Measurements from ENCODE around the gene SRRM2.

SRRM2 gene

GRCh38 chr16:2749476-2749875 is 3.0 kb upstream of the SRRM2 start:
- H4K20me1 ChIP-seq (ENCODE audit: insufficient read depth, low read length, poor library complexity, severe bottlenecking), result peaks cover 12% of the 10 kb centered on the region
- no peak overlapping the region for H3K9ac ChIP-seq (ENCODE audit: low read depth, low read length, poor library complexity, severe bottlenecking)
- H3K9me2 ChIP-seq (replicated peaks; ENCODE audit: low read depth, low read length), result no peaks in the 10 kb centered on the region
- no peaks in the 10 kb centered on the region for H3K36me3 ChIP-seq (ENCODE audit: insufficient read depth, low read length)
- no peak overlapping the region for H2AFZ ChIP-seq (ENCODE audit: low read length)
- no peaks in the 10 kb centered on the region for H3K9me3 ChIP-seq (ENCODE audit: insufficient read depth, low read depth, low read length)
- no peaks in the 10 kb centered on the region for H3K27me3 ChIP-seq (ENCODE audit: insufficient read depth, low read length, poor library complexity, severe bottlenecking)
- H3K4me1 ChIP-seq (ENCODE audit: insufficient read depth, low read length, poor library complexity, severe bottlenecking), result peaks cover 10% of the 10 kb centered on the region
- no peak overlapping the region for H3K4me2 ChIP-seq (ENCODE audit: low read depth, low read length, poor library complexity, severe bottlenecking)
- no peak overlapping the region for H3K4me3 ChIP-seq (ENCODE audit: low read length, poor library complexity, severe bottlenecking)
- peaks cover 29% of the 10 kb centered on the region for H3K79me2 ChIP-seq (ENCODE audit: insufficient read depth, low read length)
- no peak for TF ChIP-seq CTCF (conservative IDR thresholded peaks at IDR 0.05; ENCODE audit: low read length)
- no peak for TF ChIP-seq EZH2phosphoT487 (IDR thresholded peaks at IDR 0.05; ENCODE audit: borderline replicate concordance)
- no peaks in the 10 kb centered on the region for H3F3A ChIP-seq (ENCODE audit: low read depth)

GRCh38 chr16:2749936-2750335 is 2.5 kb upstream of the SRRM2 start:
- H2AFZ ChIP-seq (ENCODE audit: low read length), result no peak overlapping the region
- H3K4me2 ChIP-seq (ENCODE audit: low read depth, low read length, poor library complexity, severe bottlenecking), result no peak overlapping the region
- H3K36me3 ChIP-seq (ENCODE audit: insufficient read depth, low read length), result no peaks in the 10 kb centered on the region
- no peaks in the 10 kb centered on the region for H3K9me3 ChIP-seq (ENCODE audit: insufficient read depth, low read depth, low read length)
- H3K9me2 ChIP-seq (replicated peaks; ENCODE audit: low read depth, low read length), result no peaks in the 10 kb centered on the region
- peaks cover 14% of the 10 kb centered on the region for H3K4me1 ChIP-seq (ENCODE audit: insufficient read depth, low read length, poor library complexity, severe bottlenecking)
- H3K27me3 ChIP-seq (ENCODE audit: insufficient read depth, low read length, poor library complexity, severe bottlenecking), result no peaks in the 10 kb centered on the region
- H3K9ac ChIP-seq (ENCODE audit: low read depth, low read length, poor library complexity, severe bottlenecking), result no peak overlapping the region
- no peak for TF ChIP-seq CTCF (conservative IDR thresholded peaks at IDR 0.05; ENCODE audit: low read length)
- no peak for TF ChIP-seq EZH2phosphoT487 (IDR thresholded peaks at IDR 0.05; ENCODE audit: borderline replicate concordance)
- peaks cover 33% of the 10 kb centered on the region for H3K79me2 ChIP-seq (ENCODE audit: insufficient read depth, low read length)
- peaks cover 16% of the 10 kb centered on the region for H4K20me1 ChIP-seq (ENCODE audit: insufficient read depth, low read length, poor library complexity, severe bottlenecking)
- no peak overlapping the region for H3K4me3 ChIP-seq (ENCODE audit: low read length, poor library complexity, severe bottlenecking)
- no peaks in the 10 kb centered on the region for H3F3A ChIP-seq (ENCODE audit: low read depth)

GRCh38 chr16:2751577-2752034 is 832 bp upstream of the SRRM2 start:
- peak overlapping the region; percentile 30; the same call in 1 of the 2 replicates for H2AFZ ChIP-seq (ENCODE audit: low read length)
- H3K4me1 ChIP-seq (ENCODE audit: insufficient read depth, low read length, poor library complexity, severe bottlenecking), result peaks cover 25% of the 10 kb centered on the region
- H3K36me3 ChIP-seq (ENCODE audit: insufficient read depth, low read length), result no peaks in the 10 kb centered on the region
- H4K20me1 ChIP-seq (ENCODE audit: insufficient read depth, low read length, poor library complexity, severe bottlenecking), result peaks cover 33% of the 10 kb centered on the region
- no peaks in the 10 kb centered on the region for H3K9me2 ChIP-seq (replicated peaks; ENCODE audit: low read depth, low read length)
- no peaks in the 10 kb centered on the region for H3K27me3 ChIP-seq (ENCODE audit: insufficient read depth, low read length, poor library complexity, severe bottlenecking)
- no peaks in the 10 kb centered on the region for H3F3A ChIP-seq (ENCODE audit: low read depth)
- H3K79me2 ChIP-seq (ENCODE audit: insufficient read depth, low read length), result peaks cover 50% of the 10 kb centered on the region
- H3K4me2 ChIP-seq (ENCODE audit: low read depth, low read length, poor library complexity, severe bottlenecking), result peak overlapping the region; percentile 96
- H3K9ac ChIP-seq (ENCODE audit: low read depth, low read length, poor library complexity, severe bottlenecking), result peak overlapping the region; percentile 99
- peak overlapping the region; percentile 97 for H3K4me3 ChIP-seq (ENCODE audit: low read length, poor library complexity, severe bottlenecking)
- TF ChIP-seq EZH2phosphoT487 (IDR thresholded peaks at IDR 0.05; ENCODE audit: borderline replicate concordance) (no peak), CTCF (conservative IDR thresholded peaks at IDR 0.05; ENCODE audit: low read length) (no peak)
- no peaks in the 10 kb centered on the region for H3K9me3 ChIP-seq (ENCODE audit: insufficient read depth, low read depth, low read length)
